Skeletal muscle tissue (tissue), 4 donors: ENCODE data around the gene ITGB5. TPM values are rescaled to one million over a fixed set of nuclear protein-coding genes. Genes with fewer than 3 reads are reported as not detected.

Experiments
- H3K27ac ChIP-seq: one replicate; pipeline ENCODE4 v1.7.0; 2013; ENCODE audit warnings: mild to moderate bottlenecking, low read depth, low read length, inconsistent platforms
- H3K27me3 ChIP-seq, 3 donors: one replicate each; pipeline ENCODE4 v1.7.0; 2013; ENCODE audit warnings: low read length in 3 of 3; ENCODE audit not compliant: control insufficient read depth in 3 of 3, insufficient read depth in 3 of 3
- H3K36me3 ChIP-seq, 3 donors: one replicate each; pipeline ENCODE4 v1.7.0; 2013; ENCODE audit warnings: low read length in 3 of 3; ENCODE audit not compliant: control insufficient read depth in 3 of 3, insufficient read depth in 3 of 3
- H3K4me1 ChIP-seq, 3 donors: one replicate each; pipeline ENCODE4 v1.7.0; 2013; ENCODE audit warnings: low read length in 3 of 3, mild to moderate bottlenecking in 3 of 3; ENCODE audit not compliant: control insufficient read depth in 3 of 3, insufficient read depth in 3 of 3
- H3K4me3 ChIP-seq, 3 donors: one replicate each; pipeline ENCODE4 v1.7.0; 2013; ENCODE audit warnings: low read length in 3 of 3
- H3K9ac ChIP-seq, 3 donors: one replicate each; pipeline ENCODE4 v1.7.0; 2013; ENCODE audit warnings: low read length in 3 of 3, mild to moderate bottlenecking in 3 of 3, moderate library complexity in 2 of 3, low read depth in 1 of 3
- H3K9me3 ChIP-seq, 3 donors: one replicate each; pipeline ENCODE4 v1.7.0; 2013; ENCODE audit warnings: low read length in 3 of 3; ENCODE audit not compliant: control insufficient read depth in 3 of 3
- total RNA-seq: library from RNA; depleted of rRNA; stranded (reverse); fragments of >200 nt; gene quantifications from one replicate; pipeline ENCODE4 v1.2.3, GENCODE V29; 2014
- donor health status: Osteomylitis.

ITGB5 gene
- total RNA-seq, 1 donor from 2014 or later, result 24.0 TPM

DNA sequence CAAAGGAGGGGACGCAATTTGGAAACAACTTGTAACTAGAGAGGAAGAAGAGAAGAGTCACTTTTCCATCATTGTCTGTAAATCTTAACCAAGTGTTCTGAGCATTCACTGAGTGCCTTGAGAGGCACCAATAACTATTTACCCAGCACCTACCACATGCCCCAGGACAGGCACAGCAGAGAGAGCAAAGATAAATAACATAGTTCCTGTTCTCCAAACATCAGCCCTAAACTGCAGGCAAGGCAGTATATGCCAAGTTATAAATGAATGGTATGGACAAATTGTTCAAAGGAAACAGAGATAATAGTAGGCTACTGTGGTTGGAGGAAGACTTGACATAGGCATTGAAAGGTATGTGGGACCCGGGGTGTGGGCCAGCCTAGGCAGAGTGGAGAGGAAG, 45.6 kb downstream of the ITGB5 start:
- Histone ChIP-seq H3K4me3 (no peak overlapping the region), H3K36me3 (peaks cover 0 to 12% (median 3%) of the 10 kb centered on the region in 3 donors), H3K9ac (no peak overlapping the region), H3K27me3 (no peaks in the 10 kb centered on the region), H3K27ac (no peak overlapping the region), H3K9me3 (no peaks in the 10 kb centered on the region), H3K4me1 (peaks cover 23 to 36% (median 34%) of the 10 kb centered on the region in 3 donors)

DNA sequence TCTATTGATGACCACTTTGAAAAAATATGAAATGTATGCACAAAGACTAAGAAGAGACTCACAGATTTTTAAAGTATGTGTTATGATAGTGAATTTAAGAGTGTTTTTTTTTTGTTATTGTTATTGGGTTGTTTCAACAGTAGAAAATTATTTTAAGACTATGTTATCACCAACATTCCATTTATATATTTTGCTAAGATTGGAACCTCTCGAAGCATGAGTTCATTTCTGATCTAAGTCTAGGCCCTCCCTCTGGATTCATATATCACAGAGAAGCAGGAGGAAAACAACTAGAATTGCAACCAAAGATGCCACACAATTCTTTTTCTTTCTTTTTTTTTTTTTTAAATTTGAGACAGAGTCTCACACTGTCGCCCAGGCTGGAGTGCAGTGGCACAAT, 46.8 kb downstream of the ITGB5 start:
- Histone ChIP-seq H3K4me1 (peaks cover 30 to 42% (median 37%) of the 10 kb centered on the region in 3 donors), H3K4me3 (no peak overlapping the region), H3K9me3 (no peaks in the 10 kb centered on the region), H3K27ac (no peak overlapping the region), H3K27me3 (no peaks in the 10 kb centered on the region), H3K9ac (no peak overlapping the region), H3K36me3 (peaks cover 0 to 12% (median 3%) of the 10 kb centered on the region in 3 donors)

DNA sequence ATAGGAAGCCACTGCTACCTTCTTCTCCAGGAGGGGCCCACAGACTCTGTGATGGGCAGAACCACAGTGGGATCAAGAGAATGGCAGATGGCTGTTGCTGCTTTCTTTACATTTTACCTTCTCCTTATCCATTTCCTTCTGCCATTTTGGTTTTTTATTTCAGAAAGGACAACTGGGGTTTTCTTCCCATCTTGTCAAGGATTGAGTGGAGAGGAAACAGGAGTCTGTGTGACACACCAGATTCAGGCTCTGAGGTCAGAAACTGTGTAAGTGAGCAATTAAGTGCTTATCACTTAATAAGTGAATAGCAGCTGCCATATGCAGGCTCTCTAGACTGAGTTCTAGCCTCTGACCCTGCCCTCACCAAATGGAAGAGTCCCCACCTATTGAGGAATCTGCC, 47.3 kb downstream of the ITGB5 start:
- Histone ChIP-seq H3K9me3 (no peaks in the 10 kb centered on the region), H3K4me1 (peaks cover 34 to 44% (median 39%) of the 10 kb centered on the region in 3 donors), H3K4me3 (no peak overlapping the region), H3K27ac (no peak overlapping the region), H3K27me3 (no peaks in the 10 kb centered on the region), H3K9ac (no peak overlapping the region), H3K36me3 (peaks cover 0 to 12% (median 3%) of the 10 kb centered on the region in 3 donors)

DNA sequence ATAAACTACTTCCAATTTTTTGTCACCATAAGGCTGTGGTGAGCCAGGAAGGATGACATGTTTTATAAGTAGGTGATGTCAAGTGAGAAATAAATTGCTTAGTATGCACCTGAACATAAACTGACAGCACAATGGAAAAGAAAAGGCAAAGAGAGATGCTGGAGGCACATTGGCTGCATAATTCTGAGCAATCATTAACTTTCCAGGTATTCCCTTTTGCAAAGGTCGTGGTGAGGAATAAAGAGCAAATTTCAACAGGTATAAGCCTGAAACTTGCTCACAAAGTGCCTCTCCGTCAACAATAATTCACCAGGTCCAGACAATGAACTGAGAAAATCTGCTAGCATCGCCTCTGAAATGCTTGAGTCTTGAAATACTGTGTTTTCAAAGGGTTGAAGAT, 48.2 kb downstream of the ITGB5 start:
- Histone ChIP-seq H3K27me3 (no peaks in the 10 kb centered on the region), H3K36me3 (peaks cover 0 to 12% (median 3%) of the 10 kb centered on the region in 3 donors), H3K9me3 (no peaks in the 10 kb centered on the region), H3K4me3 (no peak overlapping the region), H3K4me1 (peaks cover 38 to 47% (median 43%) of the 10 kb centered on the region in 3 donors), H3K27ac (no peak overlapping the region), H3K9ac (no peak overlapping the region)

DNA sequence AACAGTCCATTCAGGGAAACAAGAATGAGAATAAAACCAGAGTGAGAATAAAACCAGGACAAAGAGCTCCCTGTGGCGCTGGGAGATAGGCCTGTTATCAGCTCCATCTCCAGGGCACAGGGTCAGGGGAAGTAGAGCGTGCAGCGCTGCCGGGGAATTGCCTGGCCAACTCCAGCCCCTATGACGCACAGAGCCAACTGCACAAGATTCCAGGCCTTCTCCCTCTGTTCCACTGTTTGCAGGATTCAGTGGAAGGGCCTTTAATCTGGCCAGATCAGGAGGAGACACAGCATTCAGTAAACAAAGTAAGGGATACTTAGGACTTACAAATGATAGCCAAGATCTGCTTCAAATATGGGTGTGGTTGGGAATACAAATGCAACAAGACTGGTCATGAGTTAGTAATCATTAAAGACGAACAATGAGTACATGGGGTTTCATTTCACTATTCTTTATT, 49.4 kb downstream of the ITGB5 start:
- H3K27ac ChIP-seq, result peak overlapping the region; percentile 55

DNA sequence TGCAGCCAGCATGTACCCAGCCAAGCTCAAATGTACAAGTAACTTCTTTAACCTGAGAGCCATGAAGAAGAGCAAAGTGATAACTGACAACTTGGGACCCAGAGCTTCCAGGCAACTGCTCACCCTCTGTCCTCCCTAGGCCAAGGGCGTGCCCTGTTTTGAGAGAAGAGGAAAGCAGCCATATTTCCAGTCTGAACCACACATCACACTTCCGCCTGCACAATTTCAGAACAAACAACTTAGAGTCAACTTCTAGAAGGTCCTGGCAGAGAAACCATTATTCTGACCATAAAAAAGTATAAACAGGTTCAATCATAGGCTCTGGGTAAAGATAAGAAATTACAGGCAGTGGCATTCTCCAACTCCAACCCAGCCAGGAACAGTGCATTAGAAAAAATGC, 50.1 kb downstream of the ITGB5 start:
- Histone ChIP-seq H3K36me3 (peaks cover 0 to 10% (median 4%) of the 10 kb centered on the region in 3 donors), H3K4me1 (peaks cover 35 to 44% (median 38%) of the 10 kb centered on the region in 3 donors), H3K4me3 (no peak overlapping the region), H3K9me3 (no peaks in the 10 kb centered on the region), H3K27ac (peak overlapping the region; percentile 55), H3K9ac (peak overlapping the region in 2 of 3 donors; percentile 14 to 42), H3K27me3 (no peaks in the 10 kb centered on the region)

More for the DNA sequence above, 49.4 kb downstream of the ITGB5 start:
- H3K4me1 ChIP-seq, result peaks cover 29 to 45% (median 38%) of the 10 kb centered on the region in 3 donors
- no peak overlapping the region for H3K4me3 ChIP-seq
- no peaks in the 10 kb centered on the region for H3K9me3 ChIP-seq
- H3K36me3 ChIP-seq, result peaks cover 0 to 12% (median 3%) of the 10 kb centered on the region in 3 donors
- H3K27me3 ChIP-seq, result no peaks in the 10 kb centered on the region
- H3K9ac ChIP-seq, result no peak overlapping the region

DNA sequence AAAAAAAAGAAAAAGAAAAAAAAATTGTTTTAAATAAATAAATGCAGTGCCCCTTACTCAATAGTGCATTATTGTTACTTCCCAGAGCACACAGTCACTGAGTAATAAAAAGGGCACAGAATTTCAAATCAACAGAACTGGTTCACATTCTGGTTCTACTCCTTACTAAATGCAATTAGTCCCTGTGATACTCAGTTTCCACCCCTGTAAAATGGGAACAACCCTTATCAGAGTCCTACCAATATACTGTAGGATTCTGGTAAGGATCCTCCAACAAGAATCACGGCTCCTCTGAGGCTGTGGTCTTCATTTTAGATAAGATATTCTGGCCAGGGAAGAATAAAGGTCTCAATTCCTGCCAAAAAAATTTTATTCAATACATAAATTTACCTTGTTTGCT, 50.7 kb downstream of the ITGB5 start:
- no peaks in the 10 kb centered on the region for H3K27me3 ChIP-seq
- H3K9ac ChIP-seq, result peak overlapping the region in 1 of 3 donors; percentile 25
- peaks cover 36 to 46% (median 44%) of the 10 kb centered on the region in 3 donors for H3K4me1 ChIP-seq
- H3K4me3 ChIP-seq, result no peak overlapping the region
- peak overlapping the region; percentile 55 for H3K27ac ChIP-seq
- peaks cover 0 to 6% (median 2%) of the 10 kb centered on the region in 3 donors for H3K36me3 ChIP-seq
- H3K9me3 ChIP-seq, result no peaks in the 10 kb centered on the region

DNA sequence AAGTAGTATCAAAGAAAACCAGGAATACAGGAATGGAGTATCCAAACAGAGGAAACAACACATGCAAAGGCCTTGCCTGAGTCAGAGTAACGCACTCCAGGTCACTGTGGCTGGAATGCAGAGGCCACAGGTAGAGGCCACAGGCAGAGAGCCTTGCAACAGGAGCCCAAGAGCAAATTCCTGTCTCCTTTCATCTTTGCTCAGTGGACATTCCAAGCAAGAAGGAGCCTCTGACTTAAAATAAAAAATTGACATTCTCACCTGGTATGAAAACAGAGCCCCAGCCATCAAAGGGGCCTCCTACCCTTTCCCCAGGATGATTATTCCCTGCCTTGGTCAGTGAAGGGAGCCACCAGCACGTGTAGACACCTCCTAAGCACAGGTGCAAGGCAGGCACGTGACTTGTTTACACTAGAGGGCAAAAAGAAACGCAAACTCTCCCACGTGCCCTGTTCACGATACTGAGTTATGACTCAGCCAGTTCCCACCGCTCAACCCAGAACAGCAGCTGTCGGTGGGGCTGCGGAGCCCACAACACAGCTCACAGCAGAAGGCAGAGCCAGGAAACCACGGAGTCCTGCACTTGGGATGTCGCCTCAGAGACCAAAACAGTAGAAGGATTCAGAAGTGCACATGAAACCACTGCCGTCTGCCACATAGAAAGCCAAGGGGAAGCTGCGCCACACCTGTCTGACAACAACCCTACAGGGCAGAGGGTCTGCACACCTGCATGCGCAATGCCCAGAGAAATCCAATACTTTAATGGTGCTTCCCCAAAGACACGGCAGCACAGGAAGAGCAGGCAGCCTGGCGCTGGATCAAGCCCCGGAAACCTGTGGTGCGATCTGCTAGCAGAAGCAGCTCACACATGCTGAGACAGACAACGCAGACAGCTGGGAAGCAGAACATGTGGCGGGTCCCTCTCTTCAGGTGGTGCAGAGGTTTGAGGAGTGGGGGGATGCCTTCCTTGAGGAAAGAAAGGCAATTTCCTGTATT, 52.1 kb downstream of the ITGB5 start:
- peaks cover 40 to 49% (median 46%) of the 10 kb centered on the region in 3 donors for H3K4me1 ChIP-seq
- H3K27ac ChIP-seq, result peak overlapping the region; percentile 57
- no peaks in the 10 kb centered on the region for H3K27me3 ChIP-seq
- H3K36me3 ChIP-seq, result peaks cover 0 to 3% (median 0%) of the 10 kb centered on the region in 3 donors
- H3K4me3 ChIP-seq, result peak overlapping the region; percentile 44 to 76 (median 71)
- H3K9me3 ChIP-seq, result no peaks in the 10 kb centered on the region
- peak overlapping the region; percentile 4 to 84 (median 74) for H3K9ac ChIP-seq

DNA sequence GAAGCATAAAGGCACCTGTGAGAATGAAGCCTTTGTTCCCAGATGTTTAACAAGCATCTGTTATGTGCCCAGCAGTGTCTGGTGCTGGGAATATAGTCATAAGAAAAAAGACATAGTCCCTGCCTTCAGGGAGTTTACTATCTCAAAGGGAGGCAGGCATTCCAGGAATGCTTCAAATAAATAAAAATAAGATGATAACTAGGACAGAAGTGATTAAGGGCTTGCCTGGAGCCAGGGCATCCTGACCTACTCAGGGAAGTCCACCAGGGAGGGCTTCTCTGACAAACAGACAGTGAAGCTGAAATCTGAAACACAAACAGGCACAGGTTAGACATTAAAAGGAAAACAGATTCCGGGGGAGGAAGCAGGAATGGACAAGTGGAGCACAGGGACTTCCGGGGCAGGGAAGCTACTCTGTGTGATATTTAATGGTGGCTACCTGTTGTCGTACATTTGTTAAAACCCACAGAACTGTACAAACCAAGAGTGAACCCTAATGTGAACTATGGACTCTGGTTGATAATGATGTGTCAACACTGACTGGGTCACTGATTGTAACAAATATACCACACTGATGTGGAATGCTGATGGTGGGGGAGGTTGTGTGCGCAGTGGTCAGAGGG, 53.3 kb downstream of the ITGB5 start:
- H3K9me3 ChIP-seq, result no peaks in the 10 kb centered on the region
- H3K9ac ChIP-seq, result no peak overlapping the region
- H3K27ac ChIP-seq, result peak overlapping the region; percentile 4
- no peak overlapping the region for H3K4me3 ChIP-seq
- H3K36me3 ChIP-seq, result peaks cover 0 to 3% (median 0%) of the 10 kb centered on the region in 3 donors
- no peaks in the 10 kb centered on the region for H3K27me3 ChIP-seq
- peaks cover 43 to 56% (median 49%) of the 10 kb centered on the region in 3 donors for H3K4me1 ChIP-seq
